GM21526 (cell line): ENCODE results near the gene CC2D1A.
"Not testable (repeated sequence)": the region's sequence is repeated elsewhere in the genome, so short reads cannot be mapped to it uniquely, and the experiment has no call there.

Experiments
- ATAC-seq: cut with Tn5 transposase; IDR thresholded peaks from one replicate; pipeline ENCODE4 v1.9.1; 2021; ENCODE audit warnings: moderate library complexity; ENCODE audit not compliant: unreplicated experiment, low FRiP score

Gene CC2D1A

DNA sequence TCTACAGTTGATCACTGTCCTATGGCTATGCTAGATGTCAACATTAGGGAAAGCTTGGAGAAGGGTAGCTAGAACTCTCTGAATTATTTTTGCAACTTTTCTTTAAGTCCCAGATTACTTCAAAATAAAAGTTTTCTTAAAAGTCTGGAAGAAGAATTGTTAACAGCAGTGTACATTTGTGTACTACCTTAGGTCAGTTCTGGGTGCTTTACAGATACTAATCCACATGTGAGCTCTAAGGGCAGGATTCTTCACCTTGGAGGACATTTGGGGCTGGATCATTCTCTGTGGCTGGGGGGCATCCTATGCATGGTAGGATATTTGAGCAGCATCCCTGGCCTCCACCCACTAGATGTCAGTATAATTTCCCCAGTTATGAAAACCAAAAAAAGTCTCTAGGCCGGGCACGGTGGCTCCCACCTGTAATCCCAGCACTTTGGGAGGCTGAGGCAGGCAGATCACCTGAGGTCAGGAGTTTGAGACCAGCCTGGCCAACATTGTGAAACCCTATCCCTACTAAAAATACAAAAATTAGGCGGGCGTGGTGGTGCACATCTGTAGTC lies 2.9 kb upstream of the CC2D1A start:
- no peak for ATAC-seq

DNA sequence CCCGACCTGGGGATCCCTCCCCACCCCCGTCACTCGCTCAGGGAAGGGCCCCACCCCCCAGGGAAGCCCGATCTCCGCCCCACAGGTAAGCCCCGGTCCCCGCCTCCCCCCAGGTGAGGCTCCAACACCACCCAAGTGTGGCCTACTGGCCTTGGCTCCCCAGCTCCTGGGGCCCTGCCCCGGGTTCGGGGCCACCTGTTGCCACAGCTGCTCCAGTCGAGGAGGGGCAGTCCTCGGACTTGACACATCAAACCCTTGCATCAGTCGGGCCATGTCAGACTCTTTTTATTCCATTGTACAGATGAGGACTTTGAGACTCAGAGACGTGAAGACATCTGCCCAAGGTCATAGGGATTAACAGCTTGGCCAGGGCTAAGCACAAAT lies 512 bp downstream of the CC2D1A start:
- peak; percentile 9 for ATAC-seq

DNA sequence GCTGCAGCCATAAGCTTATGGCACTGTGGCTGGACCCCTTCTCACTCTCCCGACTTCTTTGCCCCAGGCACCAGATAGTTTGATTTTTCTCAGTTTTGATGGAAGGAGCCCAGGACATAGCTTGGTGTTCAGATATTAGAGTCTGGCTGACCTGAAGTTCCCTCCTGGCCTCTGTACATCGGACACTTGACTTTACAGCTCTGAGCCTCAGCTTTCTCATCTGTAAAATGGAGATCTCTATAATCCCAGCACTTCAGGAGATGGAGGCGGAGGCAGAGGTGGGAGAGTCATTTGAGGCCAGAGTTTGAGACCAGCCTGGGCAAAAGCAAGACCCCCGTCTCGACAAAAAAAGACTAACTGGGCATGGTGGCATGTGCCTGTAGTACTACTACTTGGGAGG lies 909 bp downstream of the CC2D1A start:
- no peak for ATAC-seq

DNA sequence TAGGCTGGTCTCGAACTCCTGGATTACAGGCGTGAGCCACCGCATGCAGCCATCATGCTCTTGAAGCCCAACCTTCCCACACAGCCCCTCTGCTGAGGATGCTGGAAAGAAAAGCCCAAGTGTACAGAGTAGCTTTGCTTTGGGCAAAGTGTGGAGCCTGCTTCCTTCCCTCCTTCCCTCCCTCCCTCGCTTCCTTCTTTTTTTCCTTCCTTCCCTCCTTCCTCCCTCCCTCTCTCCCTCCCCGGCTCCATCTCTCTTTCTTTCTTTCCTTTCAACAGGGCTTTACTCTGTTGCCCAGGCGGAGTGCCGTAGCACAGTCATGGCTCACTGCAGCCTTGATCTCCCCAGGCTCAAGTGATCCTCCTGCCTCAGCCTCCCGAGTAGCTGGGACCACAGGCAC lies 2.7 kb downstream of the CC2D1A start:
- no peak for ATAC-seq

DNA sequence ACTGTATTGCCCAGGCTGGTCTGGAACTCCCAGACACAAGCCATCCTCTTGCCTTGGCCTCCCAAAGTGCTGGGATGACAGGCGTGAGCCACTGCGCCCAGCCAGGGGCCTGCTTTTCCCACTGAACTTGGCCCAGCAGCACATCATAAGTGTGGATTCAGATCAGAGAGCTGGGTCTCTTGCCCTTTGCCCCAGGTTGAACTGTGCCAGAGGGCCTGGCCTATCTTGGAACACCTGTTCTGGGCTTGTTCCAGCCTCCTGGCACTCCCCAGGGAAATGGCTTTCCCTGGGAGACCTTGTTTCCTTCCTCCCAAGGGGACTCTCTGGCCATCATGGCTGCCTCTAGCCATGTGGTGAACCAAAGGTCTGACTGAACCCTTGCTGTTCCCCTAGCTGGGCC lies 3.4 kb downstream of the CC2D1A start:
- no peak for ATAC-seq

DNA sequence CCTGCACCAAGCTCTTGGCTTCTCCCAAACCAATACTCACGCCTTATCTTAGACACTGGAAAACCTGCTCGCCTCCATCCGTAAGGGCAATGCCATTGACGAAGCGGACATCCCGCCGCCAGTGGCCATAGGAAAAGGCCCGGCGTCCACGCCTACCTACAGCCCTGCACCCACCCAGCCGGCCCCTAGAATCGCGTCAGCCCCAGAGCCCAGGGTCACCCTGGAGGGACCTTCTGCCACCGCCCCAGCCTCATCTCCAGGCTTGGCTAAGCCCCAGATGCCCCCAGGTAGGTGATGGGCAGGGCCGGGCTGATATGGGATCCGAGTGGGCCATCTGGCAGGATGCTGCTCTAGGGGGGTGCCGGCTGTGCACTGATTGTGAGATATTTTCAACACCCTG lies 7.4 kb downstream of the CC2D1A start:
- no peak for ATAC-seq

DNA sequence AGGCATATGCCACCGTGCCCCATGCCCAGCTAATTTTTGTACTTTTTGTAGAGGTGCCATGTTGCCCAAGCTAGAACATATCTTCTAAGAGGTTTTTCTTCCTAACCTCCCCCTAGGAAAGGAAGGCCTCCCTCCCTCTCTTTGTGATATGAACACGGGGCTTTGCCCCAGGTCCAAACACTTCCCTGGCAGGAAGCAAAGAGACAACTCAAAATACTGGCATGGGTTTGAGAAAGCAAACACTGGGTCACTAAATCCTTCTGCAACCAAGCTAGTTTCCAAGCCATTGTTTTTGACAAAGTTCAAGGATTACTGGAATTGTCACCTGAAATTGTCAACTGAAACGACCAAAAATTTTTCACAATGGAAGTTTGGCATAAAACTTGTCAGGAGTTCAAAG lies 8.8 kb downstream of the CC2D1A start:
- no peak for ATAC-seq

DNA sequence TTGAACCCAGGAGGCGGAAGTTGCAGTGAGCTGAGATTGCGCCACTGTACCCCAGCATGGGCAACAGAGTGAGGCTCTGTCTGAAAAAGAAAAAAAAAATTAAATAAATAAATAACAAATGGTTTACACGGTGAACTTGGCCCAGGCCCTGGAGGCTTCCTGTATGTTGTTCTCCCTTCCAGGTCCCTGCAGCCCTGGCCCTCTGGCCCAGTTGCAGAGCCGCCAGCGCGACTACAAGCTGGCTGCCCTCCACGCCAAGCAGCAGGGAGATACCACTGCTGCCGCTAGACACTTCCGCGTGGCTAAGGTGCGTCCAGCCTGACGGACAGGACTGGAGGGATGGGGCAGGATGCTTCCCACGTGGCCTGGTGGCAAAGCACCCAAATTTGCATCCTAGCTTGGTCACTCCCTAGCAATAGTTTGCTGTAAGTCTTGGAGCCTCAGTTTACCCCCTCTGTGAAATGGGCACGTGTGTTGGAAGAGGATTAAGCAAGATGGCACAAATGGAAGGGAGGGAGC lies 11.9 kb downstream of the CC2D1A start:
- ATAC-seq: no peak

DNA sequence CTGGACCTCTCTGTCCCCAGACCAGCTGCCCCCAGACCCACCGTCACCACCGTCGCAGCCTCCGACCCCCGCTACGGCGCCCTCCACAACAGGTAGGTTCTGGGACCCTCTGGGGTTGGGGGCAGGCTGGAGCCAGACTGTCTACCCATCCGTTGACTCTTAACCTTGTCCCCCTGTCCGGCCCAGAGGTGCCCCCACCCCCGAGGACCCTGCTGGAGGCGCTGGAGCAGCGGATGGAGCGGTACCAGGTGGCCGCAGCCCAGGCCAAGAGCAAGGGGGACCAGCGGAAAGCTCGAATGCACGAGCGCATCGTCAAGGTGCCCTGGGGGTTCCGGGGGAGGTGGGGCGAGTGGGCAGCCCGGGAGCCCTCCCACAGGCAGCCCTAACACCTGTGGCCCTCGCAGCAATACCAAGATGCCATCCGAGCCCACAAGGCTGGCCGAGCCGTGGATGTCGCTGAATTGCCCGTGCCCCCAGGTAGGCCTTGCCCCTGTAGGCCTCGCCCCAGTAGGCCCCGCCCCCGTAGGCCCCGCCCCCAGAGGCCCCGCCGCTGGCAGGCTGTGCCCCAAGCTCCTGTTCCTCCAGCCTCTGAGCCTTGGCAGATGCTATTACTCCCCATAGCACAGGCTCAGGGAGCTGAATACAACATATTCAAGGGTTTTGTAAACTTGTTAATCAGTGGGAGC lies 12.9 kb downstream of the CC2D1A start:
- ATAC-seq: no peak

DNA sequence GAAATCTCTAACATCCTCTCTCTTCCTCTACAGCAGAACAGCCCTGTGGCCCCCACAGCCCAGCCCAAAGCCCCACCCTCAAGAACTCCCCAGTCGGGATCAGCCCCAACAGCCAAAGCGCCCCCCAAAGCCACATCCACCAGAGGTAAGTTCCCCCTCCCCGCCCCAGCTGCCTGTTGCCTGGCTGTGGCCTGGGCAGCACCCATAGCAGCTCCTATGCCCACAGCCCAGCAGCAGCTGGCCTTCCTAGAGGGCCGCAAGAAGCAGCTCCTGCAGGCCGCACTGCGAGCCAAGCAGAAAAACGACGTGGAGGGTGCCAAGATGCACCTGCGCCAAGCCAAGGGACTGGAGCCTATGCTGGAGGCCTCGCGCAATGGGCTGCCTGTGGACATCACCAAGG lies 14.5 kb downstream of the CC2D1A start:
- ATAC-seq: no peak

DNA sequence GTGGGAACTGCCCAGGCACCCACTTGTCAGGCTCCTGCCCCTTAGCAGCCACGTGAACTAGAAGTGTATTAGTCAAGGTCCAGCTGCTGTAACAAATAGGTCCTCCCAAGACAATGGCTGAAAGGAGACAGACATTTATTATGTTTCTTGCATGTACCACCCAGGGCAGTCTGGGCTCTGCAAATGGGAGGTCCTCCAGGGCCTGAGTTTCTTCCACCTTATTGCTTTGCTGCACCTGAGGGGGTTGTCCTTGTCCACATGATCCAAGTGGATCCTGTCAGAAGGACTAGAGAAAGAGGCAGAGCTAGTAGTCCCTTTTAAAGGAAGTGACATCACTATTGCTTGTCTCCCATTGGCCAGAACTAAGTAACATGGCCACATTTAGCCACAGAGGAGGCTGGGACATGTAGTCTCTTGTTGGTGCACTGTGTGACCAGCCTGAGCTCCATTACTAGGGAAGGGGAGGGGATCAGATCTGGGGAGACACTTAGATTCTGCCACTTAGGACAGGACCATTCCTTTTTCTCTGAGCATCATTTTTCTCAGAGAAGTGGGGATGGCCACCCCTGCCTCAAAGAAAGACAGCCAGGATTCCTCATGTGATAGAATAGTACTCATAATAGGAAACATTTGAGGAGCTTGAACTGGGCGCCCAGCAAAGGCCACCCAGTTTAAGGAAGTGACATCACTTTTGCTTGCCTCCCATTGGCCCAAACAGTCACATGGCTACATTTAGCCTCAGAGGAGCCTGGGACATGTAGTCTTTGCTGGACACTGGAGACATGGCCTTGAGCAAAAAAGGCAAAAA lies 15.1 kb downstream of the CC2D1A start:
- ATAC-seq: no peak

DNA sequence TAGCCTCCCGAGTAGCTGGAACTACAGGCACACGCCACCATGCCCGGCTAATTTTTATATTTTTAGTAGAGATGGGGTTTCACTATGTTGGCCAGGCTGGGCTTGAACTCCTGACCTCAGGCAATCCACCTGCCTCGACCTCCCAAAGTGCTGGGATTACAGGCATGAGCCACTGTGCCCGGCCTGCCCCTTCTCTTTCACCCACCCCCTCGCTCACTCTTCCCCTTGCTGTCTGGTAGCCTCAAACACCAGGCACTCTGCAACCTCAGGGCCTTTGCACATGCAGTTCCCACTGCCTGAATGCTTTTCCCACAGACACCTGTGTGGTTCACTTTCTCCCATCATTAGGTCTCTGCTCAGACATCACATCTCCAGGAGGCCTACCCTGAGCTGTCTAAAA lies 16.1 kb downstream of the CC2D1A start:
- not testable (repeated sequence) for ATAC-seq

DNA sequence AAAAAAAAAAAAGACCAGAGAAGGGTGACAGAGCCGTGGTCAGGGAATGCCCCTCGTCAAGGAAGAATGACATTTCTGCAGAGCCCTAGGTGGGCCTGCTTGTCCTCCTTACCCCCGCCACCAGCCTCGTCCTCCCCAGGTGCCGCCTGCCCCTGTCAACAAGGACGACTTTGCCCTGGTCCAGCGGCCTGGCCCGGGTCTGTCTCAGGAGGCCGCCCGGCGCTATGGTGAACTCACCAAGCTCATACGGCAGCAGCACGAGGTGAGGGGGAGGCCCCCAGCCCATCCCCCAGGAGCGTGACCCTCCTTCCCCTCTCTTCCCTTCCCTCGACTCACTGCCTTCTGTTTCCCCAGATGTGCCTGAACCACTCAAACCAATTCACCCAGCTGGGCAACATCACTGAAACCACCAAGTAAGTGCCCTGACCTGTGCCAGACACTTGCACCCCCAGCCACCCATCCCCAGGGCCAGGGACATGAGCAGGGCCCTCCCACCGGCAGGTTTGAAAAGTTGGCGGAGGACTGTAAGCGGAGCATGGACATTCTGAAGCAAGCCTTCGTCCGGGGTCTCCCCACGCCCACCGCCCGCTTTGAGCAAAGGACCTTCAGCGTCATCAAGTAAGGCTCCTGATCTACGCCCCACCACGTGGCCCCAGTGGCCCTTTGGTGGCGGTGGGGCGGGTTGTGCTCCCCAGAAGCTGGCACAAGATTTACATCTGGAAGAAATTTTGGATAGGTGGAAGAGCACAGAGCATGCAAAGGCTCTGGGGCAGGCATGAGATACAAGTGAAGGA lies 17.4 kb downstream of the CC2D1A start:
- no peak for ATAC-seq

DNA sequence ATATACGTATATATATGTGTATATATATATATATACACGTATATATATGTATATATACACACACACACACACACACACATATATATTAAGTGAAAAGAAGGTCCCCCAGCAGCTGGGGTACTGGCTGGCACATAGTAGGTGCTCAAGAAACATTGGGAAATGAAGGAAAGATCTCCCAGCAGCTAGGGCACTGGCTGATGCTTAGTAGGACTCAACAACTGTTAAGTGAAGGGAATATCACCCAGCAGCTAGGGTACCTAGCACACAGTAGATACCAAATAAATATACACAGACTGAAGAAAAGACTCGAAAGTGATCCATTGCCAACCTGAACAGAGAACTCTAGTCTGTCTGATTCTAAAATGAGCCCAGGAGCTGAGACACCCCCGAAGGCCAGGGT lies 20.0 kb downstream of the CC2D1A start:
- no peak for ATAC-seq

DNA sequence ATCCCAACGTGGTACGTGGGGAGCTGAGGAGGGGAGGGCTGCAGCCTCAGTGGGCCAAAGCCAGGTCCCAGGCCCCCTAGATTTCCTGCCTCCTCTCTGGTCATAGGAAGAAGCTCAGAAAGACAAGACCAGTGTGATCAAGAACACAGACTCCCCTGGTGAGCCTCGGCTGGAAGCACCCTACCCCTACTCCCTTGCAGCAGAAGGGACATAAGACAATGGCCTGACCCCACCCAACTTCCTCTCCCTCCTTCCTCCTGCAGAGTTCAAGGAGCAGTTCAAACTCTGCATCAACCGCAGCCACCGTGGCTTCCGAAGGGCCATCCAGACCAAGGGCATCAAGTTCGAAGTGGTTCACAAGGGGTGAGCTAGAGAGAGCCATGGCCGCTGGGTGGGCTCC lies 20.7 kb downstream of the CC2D1A start:
- no peak for ATAC-seq

DNA sequence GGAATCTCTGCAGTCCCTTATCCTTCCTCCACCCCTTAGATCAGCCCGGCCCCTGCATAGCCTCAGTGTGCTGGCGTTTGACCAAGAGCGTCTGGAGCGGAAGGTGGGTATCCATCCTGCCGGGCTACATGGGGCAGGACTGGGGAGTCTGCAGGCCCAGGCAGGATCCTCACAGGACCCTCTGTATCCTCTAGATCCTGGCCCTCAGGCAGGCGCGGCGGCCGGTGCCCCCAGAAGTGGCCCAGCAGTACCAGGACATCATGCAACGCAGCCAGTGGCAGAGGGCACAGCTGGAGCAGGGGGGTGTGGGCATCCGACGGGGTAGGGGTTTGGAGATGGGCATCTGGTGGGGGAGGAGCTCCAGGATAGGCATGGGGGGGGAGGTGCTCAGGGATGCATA lies 23.3 kb downstream of the CC2D1A start:
- ATAC-seq: no peak

DNA sequence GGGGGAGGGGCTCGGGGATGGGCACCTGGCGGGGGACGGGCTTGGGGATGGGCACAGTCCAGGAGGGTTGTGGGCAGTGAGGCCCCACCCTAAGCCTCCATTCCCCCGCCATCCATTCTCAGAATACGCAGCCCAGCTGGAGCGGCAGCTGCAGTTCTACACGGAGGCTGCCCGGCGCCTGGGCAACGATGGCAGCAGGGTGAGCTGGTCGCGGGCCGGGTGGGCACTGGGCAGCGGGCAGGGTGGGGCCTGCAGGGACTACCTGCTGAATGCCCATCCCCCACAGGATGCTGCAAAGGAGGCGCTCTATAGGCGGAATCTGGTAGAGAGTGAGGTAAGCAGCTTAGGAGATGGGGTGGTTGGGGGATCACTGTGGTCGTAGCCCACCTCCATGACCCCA lies 24.0 kb downstream of the CC2D1A start:
- no peak for ATAC-seq

DNA sequence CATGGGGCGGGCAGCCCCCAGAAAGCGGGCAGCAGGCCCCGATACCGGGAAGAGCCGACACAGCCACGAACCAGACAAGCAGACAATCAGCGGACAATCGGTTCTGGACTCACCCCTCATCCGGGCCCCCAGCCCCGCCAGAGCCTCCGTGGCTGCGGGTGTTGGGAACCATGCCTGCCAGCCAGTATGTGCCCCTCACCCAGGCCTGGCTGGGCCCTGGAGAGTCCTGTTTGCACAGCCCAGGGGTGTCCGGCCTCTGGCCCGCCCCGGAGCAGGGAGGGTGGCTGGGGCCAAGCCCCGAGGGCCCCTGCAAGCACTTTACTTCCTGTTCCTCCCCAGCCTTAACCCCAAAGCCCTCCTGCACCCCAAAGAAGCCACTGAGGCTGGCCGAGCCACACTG lies 24.4 kb downstream of the CC2D1A start:
- no peak for ATAC-seq

DNA sequence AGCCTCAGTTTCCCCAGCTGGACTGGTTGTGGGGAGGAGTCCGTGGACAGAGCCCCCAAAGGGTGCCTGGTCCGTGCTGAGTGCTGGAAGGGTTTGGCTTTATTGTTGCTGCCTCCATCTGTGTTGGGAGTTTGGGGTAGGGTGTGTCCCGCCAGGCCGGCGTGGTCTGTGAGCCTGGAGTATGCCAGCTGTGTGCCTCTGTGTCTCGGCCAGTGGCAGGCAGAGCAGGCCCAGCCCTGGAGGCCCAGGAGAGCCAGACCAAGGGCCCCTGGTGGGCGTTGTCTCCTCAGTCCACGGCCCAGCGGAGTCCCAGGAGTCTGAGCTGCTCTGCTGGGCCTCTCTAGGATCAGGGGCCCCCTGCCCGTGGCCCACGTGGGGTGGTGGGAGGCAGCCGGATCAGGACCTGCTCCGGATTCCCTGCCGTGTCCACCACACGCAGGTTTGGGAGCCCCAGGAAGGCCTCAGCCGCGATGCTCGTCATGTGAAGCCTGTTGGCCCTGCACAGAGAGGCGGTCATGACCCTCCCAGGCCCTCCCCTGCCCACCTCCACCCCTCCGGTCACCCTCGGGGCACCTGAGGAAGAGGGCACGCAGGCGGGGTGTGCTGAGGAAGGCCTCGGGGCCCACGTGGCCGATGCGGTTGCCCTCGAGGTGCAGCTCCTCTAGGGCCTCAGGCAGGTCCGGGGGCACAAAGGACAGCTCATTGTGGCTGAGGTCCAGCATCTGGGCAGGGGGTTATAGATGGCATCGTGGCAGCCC lies 25.6 kb downstream of the CC2D1A start:
- no peak for ATAC-seq

DNA sequence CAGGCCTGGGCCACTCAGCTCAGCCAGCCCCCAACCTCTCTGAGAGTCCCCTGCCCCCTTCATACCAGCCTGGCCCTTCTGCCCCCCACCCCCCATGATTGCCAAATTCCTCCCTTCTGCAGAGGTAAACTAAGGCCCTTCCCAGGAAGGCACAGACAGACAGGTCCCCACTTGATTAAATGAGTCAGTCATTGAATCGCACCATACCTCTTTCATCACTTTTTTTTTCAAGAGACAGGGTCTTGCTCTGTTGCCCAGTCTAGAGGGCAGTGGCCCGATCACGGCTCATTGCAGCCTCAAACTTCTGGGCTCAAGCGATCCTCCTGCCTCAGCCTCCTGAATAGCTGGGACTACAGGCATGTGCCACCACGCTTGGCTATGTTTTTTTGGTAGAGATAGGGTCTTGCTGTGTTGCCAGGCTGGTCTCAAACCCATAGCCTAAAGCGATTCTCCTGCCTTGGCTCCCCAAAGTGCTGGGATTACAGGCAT lies 26.2 kb downstream of the CC2D1A start:
- ATAC-seq: no peak
